ENCODE results near the gene MAP3K14. TPM values are rescaled to one million over a fixed set of nuclear protein-coding genes. Genes with fewer than 3 reads are reported as not detected.

The MAP3K14 gene
- total and polyA plus RNA-seq, 2 of the 4 experiments (the other 2 are of a cell fraction) = 4.1 to 21.7 TPM

- H2AFZ ChIP-seq (replicated peaks; ENCODE audit: low read length, poor library complexity) = no peak overlapping the region
- H3K23ac ChIP-seq (ENCODE audit: low read depth, low read length) = no peak overlapping the region
- H2BK120ac ChIP-seq (ENCODE audit: low read depth, low read length) = no peak overlapping the region
- no peaks in the 10 kb centered on the region for H3K27me3 ChIP-seq (ENCODE audit: control insufficient read depth, insufficient read depth, low read length)
- no peak overlapping the region for H4K91ac ChIP-seq (ENCODE audit: insufficient read depth, low read depth, low read length)
- peaks cover 49% of the 10 kb centered on the region for H3K36me3 ChIP-seq (ENCODE audit: control insufficient read depth, insufficient read depth, low read length)
- H3K9me3 ChIP-seq (ENCODE audit: control insufficient read depth, insufficient read depth, low read length) = no peaks in the 10 kb centered on the region
- no peak overlapping the region for H3K9ac ChIP-seq (ENCODE audit: low read depth, low read length)
- no peak overlapping the region for H4K8ac ChIP-seq (ENCODE audit: low read depth in 2 of 2, low read length in 2 of 2)
- in situ Hi-C loops (cut with MboI; ENCODE audit: low sequenced_read_pairs) (no loop called here), dilution Hi-C loops (cut with HindIII; ENCODE audit: low sequenced_read_pairs, unreplicated experiment) (no loop called here), intact Hi-C loops (cut with micrococcal nuclease) (no loop called here)
- no peak overlapping the region for H2AK5ac ChIP-seq (ENCODE audit: low read depth, low read length)
- no peak overlapping the region for H3K56ac ChIP-seq (ENCODE audit: extremely low read depth, insufficient read depth, low read length)
- no peak overlapping the region for H3K4me2 ChIP-seq (ENCODE audit: low read depth, low read length)
- H2AK9ac ChIP-seq (replicated peaks; ENCODE audit: low read depth, low read length, poor library complexity) = no peak overlapping the region
- no TSS peak for BruUV-seq (replicated peaks)
- H2BK15ac ChIP-seq (ENCODE audit: low read depth, low read length) = no peak overlapping the region
- 82% methylated on average over 6 of the region's 14 CpGs; no CpG with 5 or more reads in 1 of the 2 experiments for WGBS, 2 experiments (ENCODE audit: extremely low coverage in 2 of 2, insufficient read length in 1 of 2)
- TF ChIP-seq CTCF (conservative IDR thresholded peaks at IDR 0.05; ENCODE audit: low read depth, low read length) = no peak
- TF ChIP-seq ELK1 (IDR thresholded peaks at IDR 0.05; ENCODE audit: borderline replicate concordance, low read depth, low read length) = no peak
- TF ChIP-seq MXI1 (IDR thresholded peaks at IDR 0.05; ENCODE audit: borderline replicate concordance, low read depth, low read length) = no peak
- TF ChIP-seq RFX5 (IDR thresholded peaks at IDR 0.05; ENCODE audit: low read depth, low read length) = no peak
- H4K5ac ChIP-seq (ENCODE audit: low read depth, low read length) = no peak overlapping the region
- no peak overlapping the region for H3K14ac ChIP-seq (replicated peaks; ENCODE audit: low read depth, low read length)
- H2BK20ac ChIP-seq (ENCODE audit: low read depth, low read length) = no peak overlapping the region
- H4K20me1 ChIP-seq (ENCODE audit: insufficient read depth, low read length) = peaks cover 12% of the 10 kb centered on the region
- peaks cover 3% of the 10 kb centered on the region; the same call in 1 of the 2 replicates for H3K9me1 ChIP-seq (ENCODE audit: insufficient read depth, low read length)
- H3K4me1 ChIP-seq (ENCODE audit: control insufficient read depth, insufficient read depth, low read length) = peaks cover 27% of the 10 kb centered on the region
- ATAC-seq (ENCODE audit: low read depth) (no peak), DNase-seq (no peak)
- ChIA-PET POLR2A (ENCODE audit: unreplicated experiment) (no interaction called here), CTCF (no interaction called here)
- no peak overlapping the region for H2BK5ac ChIP-seq (ENCODE audit: low read depth, low read length, poor library complexity, severe bottlenecking)
- H3K4me3 ChIP-seq (ENCODE audit: insufficient read depth, low read depth, low read length) = no peak overlapping the region
- H3K79me1 ChIP-seq (ENCODE audit: low read depth in 1 of 2, low read length in 2 of 2) = no peaks in the 10 kb centered on the region; a peak in 1 of 4 replicates
- no peak overlapping the region for H3K4ac ChIP-seq (ENCODE audit: low read depth, low read length)
- no peak overlapping the region for H3K27ac ChIP-seq (ENCODE audit: insufficient read depth, low read length)
- no peak overlapping the region for H3K18ac ChIP-seq (ENCODE audit: low read depth, low read length)
Measured at GRCh38 chr17:45264430-45264829, 52.4 kb downstream of the MAP3K14 start.
